GM10248 (cell line): Measurements from ENCODE around the gene UBN1.

Experiments used
- CTCF ChIA-PET: fragments of 300-600 bp; sonication (Branson Sonifier 250); formaldehyde crosslinking; extraction: SDS; loops from one replicate; lab custom pipeline; 2021; ENCODE audit warnings: antibody characterized with exemption; lab: Yijun Ruan, JAX
- POLR2A ChIA-PET: fragments of 350-650 bp; sonication (Branson Sonifier 250); formaldehyde crosslinking; extraction: SDS; loops from one replicate; lab custom pipeline; 2020; ENCODE audit warnings: antibody characterized with exemption; lab: Yijun Ruan, JAX
- DNase-seq: peaks from one replicate; pipeline ENCODE4 v3.0.0; 2012; ENCODE audit errors: extremely low spot score
- CTCF ChIP-seq: IDR thresholded peaks from 2 replicates; pipeline ENCODE4 v1.5.1; 2012; ENCODE audit warnings: mild to moderate bottlenecking, low read depth; ENCODE audit errors: extremely low read depth, missing control alignments, control extremely low read depth

UBN1 gene

GRCh38 chr16:4864728-4865127 lies 17.4 kb downstream of the UBN1 start:
- DNase-seq: no peak
- no peak for TF ChIP-seq CTCF
- CTCF ChIA-PET: interaction anchor here (2.0 kb wide), 1 partner anchor 14 kb away, joined by 5 read pairs; no protein-coding TSS in a partner anchor
- POLR2A ChIA-PET: no interaction called here

- ChIA-PET POLR2A (no interaction called here), CTCF (interaction anchor here (1.1 to 2.0 kb wide), 3 partner anchors 9 to 14 kb away, joined by 4 to 5 read pairs (median 4); no protein-coding TSS in a partner anchor)
- TF ChIP-seq CTCF: no peak
- DNase-seq: no peak
Measured at GRCh38 chr16:4865231-4865860, 18.1 kb downstream of the UBN1 start.

- TF ChIP-seq CTCF: no peak
- no peak for DNase-seq
- ChIA-PET CTCF (interaction anchor here (1.0 to 1.8 kb wide), 2 partner anchors 11 to 37 kb away, joined by 3 to 4 read pairs; no protein-coding TSS in a partner anchor), POLR2A (no interaction called here)
Measured at GRCh38 chr16:4866586-4866985, 19.3 kb downstream of the UBN1 start.

GRCh38 chr16:4868026-4868425 lies 20.7 kb downstream of the UBN1 start:
- ChIA-PET CTCF (interaction anchor here (0.8 to 1.6 kb wide), 3 partner anchors 9 to 218 kb away, joined by 3 read pairs; no protein-coding TSS in a partner anchor), POLR2A (interaction anchor here (0.7 kb wide), 1 partner anchor 10 kb away, joined by 4 read pairs; no protein-coding TSS in a partner anchor)
- no peak for DNase-seq
- TF ChIP-seq CTCF: no peak

GRCh38 chr16:4868535-4868934 lies 21.3 kb downstream of the UBN1 start:
- ChIA-PET CTCF (interaction anchor here (1.0 to 1.6 kb wide), 2 partner anchors 10 to 27 kb away, joined by 3 read pairs; no protein-coding TSS in a partner anchor), POLR2A (no interaction called here)
- TF ChIP-seq CTCF: no peak
- no peak for DNase-seq

GRCh38 chr16:4869147-4869805 lies 22.0 kb downstream of the UBN1 start:
- DNase-seq: no peak
- TF ChIP-seq CTCF: no peak
- ChIA-PET POLR2A (interaction anchor here (1.0 kb wide), 1 partner anchor 16 kb away, joined by 4 read pairs; no protein-coding TSS in a partner anchor), CTCF (no interaction called here)
